GM10266 (cell line): ENCODE results near the gene CASD1.

ENCODE experiments used
- DNase-seq: peaks from one replicate; pipeline ENCODE4 v3.0.0; 2012; ENCODE audit errors: extremely low spot score
- TF ChIP-seq, protein P1 (sequence below): IDR thresholded peaks from 2 replicates; pipeline ENCODE4 v1.5.1; 2012; ENCODE audit warnings: mild to moderate bottlenecking, low read depth; ENCODE audit not compliant: control insufficient read depth, insufficient read depth; ENCODE audit errors: missing control alignments

CASD1 gene

DNA sequence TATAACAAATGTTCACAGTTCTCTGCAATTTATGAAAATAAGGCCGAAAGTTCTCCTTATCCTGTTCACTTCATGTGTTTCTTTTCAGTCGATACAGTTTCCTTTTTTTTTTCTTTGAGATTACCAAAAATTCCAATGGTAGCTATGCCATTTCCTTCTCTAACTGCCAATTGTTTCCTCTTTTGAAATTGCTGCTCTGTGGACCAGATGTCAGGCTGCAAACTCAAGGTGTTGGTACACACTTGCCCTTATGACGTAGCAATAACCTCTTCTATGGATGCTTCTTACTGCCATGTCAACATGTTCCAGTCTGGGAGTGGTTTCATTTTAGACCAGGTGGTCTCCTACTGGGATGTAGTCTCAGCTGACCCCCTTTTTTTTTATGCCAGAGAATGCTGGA, 52.9 kb downstream of the CASD1 start:
- TF ChIP-seq, protein P1, sequence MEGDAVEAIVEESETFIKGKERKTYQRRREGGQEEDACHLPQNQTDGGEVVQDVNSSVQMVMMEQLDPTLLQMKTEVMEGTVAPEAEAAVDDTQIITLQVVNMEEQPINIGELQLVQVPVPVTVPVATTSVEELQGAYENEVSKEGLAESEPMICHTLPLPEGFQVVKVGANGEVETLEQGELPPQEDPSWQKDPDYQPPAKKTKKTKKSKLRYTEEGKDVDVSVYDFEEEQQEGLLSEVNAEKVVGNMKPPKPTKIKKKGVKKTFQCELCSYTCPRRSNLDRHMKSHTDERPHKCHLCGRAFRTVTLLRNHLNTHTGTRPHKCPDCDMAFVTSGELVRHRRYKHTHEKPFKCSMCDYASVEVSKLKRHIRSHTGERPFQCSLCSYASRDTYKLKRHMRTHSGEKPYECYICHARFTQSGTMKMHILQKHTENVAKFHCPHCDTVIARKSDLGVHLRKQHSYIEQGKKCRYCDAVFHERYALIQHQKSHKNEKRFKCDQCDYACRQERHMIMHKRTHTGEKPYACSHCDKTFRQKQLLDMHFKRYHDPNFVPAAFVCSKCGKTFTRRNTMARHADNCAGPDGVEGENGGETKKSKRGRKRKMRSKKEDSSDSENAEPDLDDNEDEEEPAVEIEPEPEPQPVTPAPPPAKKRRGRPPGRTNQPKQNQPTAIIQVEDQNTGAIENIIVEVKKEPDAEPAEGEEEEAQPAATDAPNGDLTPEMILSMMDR = no peak
- no peak for DNase-seq

DNA sequence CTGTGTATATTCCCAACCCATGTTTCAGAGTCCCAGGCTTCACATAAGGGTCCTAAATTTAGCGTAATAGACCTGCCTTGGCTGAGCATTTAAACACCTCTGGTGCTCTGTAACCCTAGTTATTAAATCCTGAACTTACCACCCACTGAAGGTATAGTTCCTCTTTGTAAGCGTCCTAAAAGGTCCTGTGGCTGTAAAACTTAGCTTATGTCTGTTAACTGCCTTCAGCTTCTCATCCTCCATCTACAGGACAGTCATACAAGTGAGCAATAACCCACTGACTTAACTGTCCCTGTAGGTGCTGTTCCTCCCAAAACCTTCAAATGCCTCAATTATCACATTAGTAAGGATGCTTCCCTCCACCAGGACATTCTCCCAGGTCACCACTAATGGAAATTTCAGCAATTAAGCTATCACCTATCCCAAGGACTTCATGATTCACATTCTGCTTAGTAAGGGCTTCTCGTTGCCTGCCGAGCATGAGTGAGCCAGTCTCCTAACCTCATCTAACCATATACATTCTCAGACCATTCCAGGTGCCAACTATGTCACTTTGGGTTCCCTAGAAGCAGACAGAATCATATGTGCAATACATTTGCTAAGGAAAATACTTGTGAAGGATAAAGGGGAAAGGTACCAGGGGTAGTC, 55.8 kb downstream of the CASD1 start:
- TF ChIP-seq, protein P1 = no peak
- DNase-seq = no peak

DNA sequence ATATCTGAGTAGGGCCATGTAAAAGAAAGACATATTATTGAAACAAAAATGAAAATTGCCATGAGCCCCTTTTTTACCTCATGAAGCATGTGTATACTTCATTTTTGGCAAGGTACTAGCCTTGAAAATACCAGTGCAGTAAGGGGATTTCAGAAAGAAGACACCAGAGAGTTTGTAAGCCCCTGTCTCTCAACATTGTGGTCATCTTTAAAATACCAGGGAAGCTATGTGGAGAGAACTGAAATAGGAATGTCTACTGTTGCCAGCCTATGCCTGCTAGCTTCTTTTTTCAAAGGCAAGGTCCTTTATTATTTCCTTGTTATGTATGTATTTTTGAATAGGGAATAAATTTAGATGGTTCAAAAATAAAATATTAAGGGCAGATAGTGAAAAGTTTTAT, 57.8 kb downstream of the CASD1 start:
- DNase-seq = no peak
- TF ChIP-seq, protein P1 = no peak

DNA sequence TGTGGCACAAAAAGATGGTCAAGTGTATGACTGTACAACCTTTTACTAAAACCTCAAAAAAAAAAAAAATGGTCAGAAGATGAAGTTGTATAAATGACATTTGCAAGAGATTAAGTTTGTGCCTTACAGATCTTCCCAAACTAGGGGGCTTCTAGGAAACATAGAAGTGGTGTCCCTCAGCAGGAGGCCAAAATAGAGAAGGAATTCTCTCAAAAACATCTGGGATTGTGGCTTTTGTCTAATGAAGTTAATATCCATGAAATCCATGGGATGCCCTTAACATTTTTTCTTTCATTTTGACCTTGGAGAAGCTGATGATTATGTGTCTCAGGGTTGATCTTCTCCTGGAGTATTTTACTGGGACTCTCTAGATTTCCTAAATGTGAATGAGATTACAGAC, 62.2 kb downstream of the CASD1 start:
- no peak for DNase-seq
- TF ChIP-seq, protein P1 = no peak

DNA sequence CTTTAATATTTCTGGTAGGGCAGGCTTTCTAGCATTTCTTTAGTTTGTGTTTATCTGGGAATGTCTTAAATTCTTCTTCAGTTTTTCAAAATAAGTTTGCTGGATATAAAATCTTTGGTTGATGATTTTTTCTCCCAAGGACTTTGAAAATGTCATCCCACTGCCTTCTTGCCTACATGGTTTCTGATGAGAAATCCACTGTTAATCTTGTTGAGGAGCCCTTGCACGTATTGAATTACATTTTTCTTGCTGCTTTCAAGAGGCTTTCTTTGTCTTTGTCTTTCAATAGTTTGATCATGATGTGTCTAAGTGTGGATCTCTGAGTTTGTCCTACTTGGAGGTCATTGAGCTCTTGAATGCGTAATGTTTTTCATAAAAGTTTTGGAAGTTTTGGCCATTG, 66.0 kb downstream of the CASD1 start:
- DNase-seq = no peak
- TF ChIP-seq, protein P1 = no peak

DNA sequence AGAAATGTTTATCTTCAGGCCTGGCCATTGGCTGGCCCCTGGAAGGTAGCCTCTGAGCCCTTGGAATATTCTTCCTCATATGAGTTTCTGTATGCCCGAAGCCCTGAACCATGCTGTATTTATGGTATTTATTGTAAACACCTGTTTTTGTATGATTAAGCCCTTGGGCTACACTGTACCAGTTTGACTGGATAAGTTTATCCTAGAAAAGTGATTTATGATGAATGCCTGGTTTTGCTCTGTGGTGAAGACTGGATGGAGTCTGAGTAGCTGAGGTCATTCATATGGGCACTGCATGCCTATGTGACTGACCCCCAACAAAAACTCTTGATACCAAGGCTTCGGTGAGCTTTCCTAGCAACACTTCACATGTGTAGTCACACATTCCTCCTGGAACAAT, 66.7 kb downstream of the CASD1 start:
- DNase-seq = no peak
- TF ChIP-seq, protein P1 = no peak

DNA sequence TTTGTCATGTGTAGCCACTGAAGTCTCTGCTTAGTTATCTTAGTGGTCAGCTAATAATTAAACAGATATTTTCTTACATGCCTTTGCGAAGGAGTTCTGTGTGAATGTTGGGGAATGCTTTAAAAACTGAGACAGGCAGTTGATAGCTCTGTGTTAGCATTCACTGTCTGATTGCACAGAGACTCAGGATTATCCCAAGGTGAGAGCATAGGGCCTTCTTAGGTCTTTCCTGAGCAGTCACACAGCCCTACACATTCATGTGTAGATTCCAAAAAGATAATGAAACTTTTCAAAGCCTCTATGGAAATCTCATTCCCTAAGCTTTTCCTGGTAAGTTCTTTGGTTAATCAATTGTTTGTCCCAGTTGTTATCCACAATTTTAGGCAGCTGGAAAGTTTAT, 67.7 kb downstream of the CASD1 start:
- TF ChIP-seq, protein P1 = no peak
- DNase-seq = no peak
